NCI-H2227 (cell line): ENCODE measurements around the gene SRPK1.
A peak's percentile ranks its signal among the peaks of the same experiment; 100 is the strongest.
"Not testable (repeated sequence)": the region's sequence is repeated elsewhere in the genome, so short reads cannot be mapped to it uniquely, and the experiment has no call there.

Experiments
- DNase-seq: peaks from one replicate; lab custom pipeline; 2025; ENCODE audit not compliant: unreplicated experiment; lab: John Stamatoyannopoulos, UW

The SRPK1 gene

DNA sequence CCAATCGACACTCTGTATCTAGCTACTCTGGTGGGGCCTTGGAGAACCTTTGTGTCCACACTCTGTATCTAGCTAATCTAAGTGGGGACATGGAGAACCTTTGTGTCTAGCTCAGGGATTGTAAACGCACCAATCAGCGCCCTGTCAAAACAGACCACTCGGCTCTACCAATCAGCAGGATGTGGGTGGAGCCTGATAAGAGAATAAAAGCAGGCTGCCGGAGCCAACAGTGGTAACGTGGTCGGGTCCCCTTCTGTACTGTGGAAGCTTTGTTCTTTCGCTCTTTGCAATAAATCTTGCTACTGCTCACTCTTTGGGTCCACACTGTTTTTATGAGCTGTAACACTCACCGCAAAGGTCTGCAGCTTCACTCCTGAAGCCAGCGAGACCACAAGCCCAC lies 11.0 kb upstream of the SRPK1 start:
- not testable (repeated sequence) for DNase-seq

GRCh38 chr6:35931120-35931561 lies 10.2 kb upstream of the SRPK1 start:
- peak; percentile 65 for DNase-seq

GRCh38 chr6:35929601-35930000 lies 8.7 kb upstream of the SRPK1 start:
- DNase-seq, result no peak

GRCh38 chr6:35926509-35927215 lies 5.8 kb upstream of the SRPK1 start:
- DNase-seq, result no peak

- no peak for DNase-seq
Observed at GRCh38 chr6:35925961-35926360, 5.1 kb upstream of the SRPK1 start.

DNA sequence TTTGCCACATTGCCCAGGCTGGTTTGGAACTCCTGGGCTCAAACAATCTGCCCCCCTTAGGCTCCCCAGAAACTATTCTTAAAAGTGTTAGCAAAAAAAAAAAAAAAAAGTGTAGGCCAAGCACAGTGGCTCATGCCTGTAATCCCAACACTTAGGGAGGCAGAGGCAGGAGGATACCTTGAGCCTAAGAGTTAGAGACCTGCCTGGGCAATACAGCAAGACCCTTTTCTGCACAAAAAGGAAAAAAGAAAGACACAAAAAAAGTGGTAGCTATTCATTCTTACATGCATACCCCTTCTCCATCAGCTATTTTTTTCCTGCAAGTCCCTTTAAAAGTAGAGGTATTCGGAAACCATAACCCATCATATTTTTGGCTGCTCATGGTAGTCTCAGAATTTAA lies 3.2 kb upstream of the SRPK1 start:
- DNase-seq, result no peak

- no peak for DNase-seq
Observed at GRCh38 chr6:35922139-35922554, 1.2 kb upstream of the SRPK1 start.

GRCh38 chr6:35919827-35920751 lies 809 bp downstream of the SRPK1 start:
- DNase-seq, result peak; percentile 30

DNA sequence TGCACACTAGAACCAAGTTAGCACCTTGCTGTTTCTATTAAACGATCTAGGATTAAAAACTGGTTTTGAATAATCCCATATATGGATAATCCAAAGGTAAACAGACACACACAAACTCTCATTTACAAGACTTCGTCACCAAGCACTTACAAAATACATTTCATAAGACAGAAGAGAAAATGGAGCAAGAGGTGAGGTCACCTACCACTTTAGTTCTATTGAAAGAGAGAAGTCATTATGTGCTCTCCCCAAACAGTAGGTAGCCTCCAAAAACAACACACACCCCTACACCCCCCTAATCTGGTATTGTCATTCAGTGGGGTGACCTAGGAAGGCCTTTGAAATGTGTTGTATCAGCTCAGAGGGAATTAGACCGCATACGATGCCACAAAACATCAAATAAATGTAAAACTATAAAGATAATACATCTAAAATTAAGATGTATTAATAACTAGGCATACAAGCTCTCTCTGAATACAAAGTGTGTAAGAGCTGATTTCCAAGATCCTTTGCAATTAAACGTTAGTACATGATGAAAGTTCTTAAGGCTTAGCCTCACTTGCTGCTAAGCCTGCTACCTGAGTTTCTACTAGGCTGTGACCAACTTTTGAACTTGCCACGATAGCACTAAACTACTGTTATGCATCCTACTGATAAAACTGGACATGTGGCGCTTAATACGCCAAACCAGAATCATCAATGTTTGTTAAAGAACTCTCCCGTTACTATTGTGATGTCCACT lies 1.6 kb downstream of the SRPK1 start:
- no peak for DNase-seq

GRCh38 chr6:35916893-35917292 lies 4.0 kb downstream of the SRPK1 start:
- not testable (repeated sequence) for DNase-seq

DNA sequence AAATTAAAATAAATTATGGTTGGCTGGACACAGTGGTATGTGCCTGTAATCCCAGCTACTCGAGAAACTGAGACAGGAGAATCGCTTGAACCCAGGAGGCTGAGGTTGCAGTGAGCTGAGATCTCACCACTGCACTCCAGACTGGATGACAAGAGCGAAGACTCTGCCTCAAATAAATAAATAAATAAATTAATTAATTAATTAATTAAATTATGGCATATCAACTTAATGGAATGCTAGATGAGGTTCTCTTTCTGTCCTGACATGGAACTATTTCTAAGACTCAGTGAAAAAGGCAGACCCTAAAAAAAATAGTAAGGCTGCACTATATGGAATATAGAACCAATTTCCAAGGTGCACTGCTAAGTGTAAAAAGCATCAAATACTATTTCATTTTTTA lies 4.8 kb downstream of the SRPK1 start:
- no peak for DNase-seq

GRCh38 chr6:35914536-35914935 lies 6.4 kb downstream of the SRPK1 start:
- no peak for DNase-seq

GRCh38 chr6:35911871-35912653 lies 8.8 kb downstream of the SRPK1 start:
- no peak for DNase-seq

DNA sequence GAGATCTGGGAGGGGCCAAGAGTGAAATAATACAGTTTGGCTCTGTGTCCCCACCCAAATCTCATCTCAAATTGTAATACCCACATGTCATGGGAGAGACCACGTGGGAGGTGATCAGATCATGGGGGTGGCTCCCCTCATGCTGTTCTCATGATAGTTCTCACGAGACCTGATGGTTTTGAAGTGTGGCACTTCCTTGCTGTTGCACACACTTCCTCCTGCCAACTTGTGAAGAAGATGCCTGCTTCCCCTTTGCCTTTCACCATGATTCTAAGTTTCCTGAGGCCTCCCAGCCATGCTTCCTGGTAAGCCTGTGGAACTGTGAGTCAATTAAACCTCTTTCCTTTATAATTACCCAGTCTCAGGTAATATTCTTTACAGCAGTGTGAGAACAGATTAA lies 11.3 kb downstream of the SRPK1 start:
- not testable (repeated sequence) for DNase-seq

- DNase-seq, result not testable (repeated sequence)
Observed at GRCh38 chr6:35908753-35909401, 12.0 kb downstream of the SRPK1 start.

DNA sequence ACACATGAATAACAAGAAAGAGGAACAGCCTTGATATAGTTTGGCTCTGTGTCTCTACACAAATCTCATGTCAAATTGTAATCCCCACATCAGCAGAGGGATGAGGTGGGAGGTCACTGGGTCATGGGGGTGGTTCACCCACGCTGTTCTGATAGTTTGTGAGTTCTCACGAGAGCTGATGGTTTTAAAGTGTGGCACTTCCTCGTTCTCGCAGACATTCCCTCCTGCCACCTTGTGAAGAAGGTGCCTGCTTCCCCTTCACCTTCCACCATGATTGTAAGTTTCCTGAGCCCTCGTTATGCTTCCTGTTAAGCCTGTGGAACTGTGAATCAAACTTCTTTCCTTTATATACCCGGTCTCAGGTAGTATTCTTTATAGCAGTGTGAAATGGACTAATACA lies 13.1 kb downstream of the SRPK1 start:
- DNase-seq, result no peak

DNA sequence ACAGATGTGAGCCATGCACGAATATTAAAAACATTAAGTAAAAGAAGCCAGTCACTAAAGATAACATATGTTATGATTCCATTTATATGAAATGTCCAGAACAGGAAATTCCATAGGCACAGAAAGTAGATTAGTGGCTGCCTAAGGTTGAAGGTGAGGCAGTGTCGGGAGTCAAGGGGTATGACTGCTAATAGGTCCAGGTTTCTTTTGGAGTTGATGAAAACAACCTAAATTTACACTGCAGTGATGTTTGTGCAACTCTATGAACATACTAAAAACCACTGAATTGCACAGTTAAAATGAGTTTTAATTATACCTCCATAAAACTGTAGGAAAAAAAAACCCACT lies 14.4 kb downstream of the SRPK1 start:
- DNase-seq, result no peak

GRCh38 chr6:35905841-35906498 lies 14.9 kb downstream of the SRPK1 start:
- no peak for DNase-seq

DNA sequence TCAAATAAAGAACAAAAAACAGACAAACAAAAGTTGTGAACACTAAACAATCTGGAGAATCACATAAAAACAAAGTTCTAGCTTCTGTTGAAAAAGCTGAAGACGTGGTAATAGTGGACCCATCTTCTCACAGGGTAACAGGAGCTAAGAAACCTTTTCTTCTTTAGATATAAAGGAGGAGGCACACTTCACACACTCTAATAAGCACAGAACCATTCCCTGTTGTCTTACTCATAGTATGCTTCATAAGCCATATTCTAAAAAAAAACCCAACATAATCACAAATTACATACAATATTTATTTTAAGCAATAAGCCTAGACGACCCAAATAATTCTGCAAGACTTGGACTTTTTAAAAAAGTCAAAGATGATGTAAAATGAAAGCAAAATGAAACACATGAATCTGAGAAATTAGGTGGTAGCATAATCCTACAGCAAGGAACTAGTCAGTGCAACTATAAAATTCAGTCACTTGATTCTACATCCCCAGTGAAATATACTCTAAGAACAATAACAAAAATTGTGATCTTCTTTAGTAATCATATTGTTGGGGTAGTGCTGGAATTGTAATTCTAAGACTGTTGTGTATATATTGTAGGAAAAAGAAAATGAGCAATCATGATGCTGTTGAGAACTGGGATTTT lies 15.6 kb downstream of the SRPK1 start:
- no peak for DNase-seq
